GM21528 (cell line): ENCODE data around the gene ADAM33.

ENCODE experiments used
- ATAC-seq: cut with Tn5 transposase; IDR thresholded peaks from one replicate; pipeline ENCODE4 v1.9.1; 2021; ENCODE audit warnings: mild to moderate bottlenecking, moderate library complexity; ENCODE audit not compliant: unreplicated experiment, low FRiP score

ADAM33 gene

GRCh38 chr20:3670511-3670910 lies 11.3 kb downstream of the ADAM33 start:
- no peak for ATAC-seq

- ATAC-seq = no peak
These were observed 12.0 kb downstream of the ADAM33 start for GRCh38 chr20:3669710-3670367.

GRCh38 chr20:3667434-3668037 lies 14.3 kb downstream of the ADAM33 start:
- no peak for ATAC-seq

- ATAC-seq = no peak
These were observed 18.0 kb downstream of the ADAM33 start for GRCh38 chr20:3663858-3664257.

GRCh38 chr20:3663031-3663701 lies 18.6 kb downstream of the ADAM33 start, which contains the start of gene GFRA4:
Gene GFRA4, minus strand, starts transcription at chr20:3663399. Its CDS starts 0 bp downstream, at chr20:3663399.
- no peak for ATAC-seq

- no peak for ATAC-seq
These were observed 19.8 kb downstream of the ADAM33 start for GRCh38 chr20:3661814-3662665.

GRCh38 chr20:3661060-3661813 lies 20.6 kb downstream of the ADAM33 start:
- ATAC-seq = no peak

- no peak for ATAC-seq
These were observed 21.3 kb downstream of the ADAM33 start for GRCh38 chr20:3660262-3661059.

- ATAC-seq = no peak
These were observed 22.1 kb downstream of the ADAM33 start for GRCh38 chr20:3659492-3660261.

GRCh38 chr20:3658716-3659491 lies 22.9 kb downstream of the ADAM33 start:
- ATAC-seq = peak; percentile 85

GRCh38 chr20:3658019-3658715 lies 23.6 kb downstream of the ADAM33 start:
- no peak for ATAC-seq

- ATAC-seq = no peak
These were observed 26.7 kb downstream of the ADAM33 start for GRCh38 chr20:3655131-3655405.

- no peak for ATAC-seq
These were observed 27.3 kb downstream of the ADAM33 start for GRCh38 chr20:3654326-3655130.

- ATAC-seq = no peak
These were observed 27.9 kb downstream of the ADAM33 start for GRCh38 chr20:3653921-3654320.

GRCh38 chr20:3652676-3653596 lies 28.9 kb downstream of the ADAM33 start:
- ATAC-seq = no peak

GRCh38 chr20:3652221-3652620 lies 29.6 kb downstream of the ADAM33 start:
- no peak for ATAC-seq
